Motor neuron (in vitro differentiated cells): Measurements from ENCODE around the gene ZMYND15. TPM values are rescaled to one million over a fixed set of nuclear protein-coding genes. Genes with fewer than 3 reads are reported as not detected.
"Not testable (repeated sequence)": the region's sequence is repeated elsewhere in the genome, so short reads cannot be mapped to it uniquely, and the experiment has no call there.

Experiments used
- ATAC-seq, 8 experiments: fragments of 200-7000 bp; cut with Tn5 transposase; replicated peaks in 6 of 8; 2 replicates each; pipeline ENCODE4 v1.8.0; 2021; ENCODE audit warnings: mild to moderate bottlenecking in 8 of 8, moderate library complexity in 8 of 8
- H3K27ac ChIP-seq, 2 donors: fragments of 250-450 bp; sonication (Bioruptor Pico); 2 replicates each; pipeline ENCODE4 v1.9.0; 2021; ENCODE audit warnings: antibody characterized with exemption in 2 of 2, mild to moderate bottlenecking in 2 of 2, moderate library complexity in 1 of 2
- H3K4me1 ChIP-seq, 2 donors: fragments of 250-450 bp; sonication (Bioruptor Pico); replicated peaks in 1 of 2; 2 replicates each; pipeline ENCODE4 v1.6.1; 2021; ENCODE audit warnings: antibody characterized with exemption in 2 of 2, mild to moderate bottlenecking in 2 of 2, moderate library complexity in 1 of 2
- H3K4me3 ChIP-seq, 5 donors: fragments of 250-450 bp; sonication (Bioruptor Pico); 2 replicates each; pipeline ENCODE4 v1.9.0; 2021; ENCODE audit warnings: antibody characterized with exemption in 5 of 5, mild to moderate bottlenecking in 5 of 5, moderate library complexity in 4 of 5
- WGBS, 10 experiments: fragments of 450-650 bp; shearing (Covaris generic); methylation state at CpG; one replicate each; pipeline ENCODE4 v1.0.0; 2022; 5-methylcytosine and 5-hydroxymethylcytosine counted together
- in situ Hi-C, 9 experiments: fragments of 400-800 bp; cut with MboI; loops; one replicate each; pipeline ENCODE4 v1.15.0; 2021; ENCODE audit warnings: low sequenced_read_pairs in 9 of 9, low pct_unique_long_range_greater_than_20kb in 2 of 9; ENCODE audit not compliant: unreplicated experiment in 9 of 9
- total RNA-seq, 8 experiments: library from RNA; unstranded; fragments of 300-600 nt; gene quantifications; 2 replicates each; pipeline versions ENCODE4 v1.2.3 to v1.2.4, GENCODE V29; 2022

Gene ZMYND15
- 1 to 10 TPM in 1 of 8 experiments, under 1 TPM in 6, not detected in 1; 0.14 to 1.1 (median 0.51) TPM for total RNA-seq

DNA sequence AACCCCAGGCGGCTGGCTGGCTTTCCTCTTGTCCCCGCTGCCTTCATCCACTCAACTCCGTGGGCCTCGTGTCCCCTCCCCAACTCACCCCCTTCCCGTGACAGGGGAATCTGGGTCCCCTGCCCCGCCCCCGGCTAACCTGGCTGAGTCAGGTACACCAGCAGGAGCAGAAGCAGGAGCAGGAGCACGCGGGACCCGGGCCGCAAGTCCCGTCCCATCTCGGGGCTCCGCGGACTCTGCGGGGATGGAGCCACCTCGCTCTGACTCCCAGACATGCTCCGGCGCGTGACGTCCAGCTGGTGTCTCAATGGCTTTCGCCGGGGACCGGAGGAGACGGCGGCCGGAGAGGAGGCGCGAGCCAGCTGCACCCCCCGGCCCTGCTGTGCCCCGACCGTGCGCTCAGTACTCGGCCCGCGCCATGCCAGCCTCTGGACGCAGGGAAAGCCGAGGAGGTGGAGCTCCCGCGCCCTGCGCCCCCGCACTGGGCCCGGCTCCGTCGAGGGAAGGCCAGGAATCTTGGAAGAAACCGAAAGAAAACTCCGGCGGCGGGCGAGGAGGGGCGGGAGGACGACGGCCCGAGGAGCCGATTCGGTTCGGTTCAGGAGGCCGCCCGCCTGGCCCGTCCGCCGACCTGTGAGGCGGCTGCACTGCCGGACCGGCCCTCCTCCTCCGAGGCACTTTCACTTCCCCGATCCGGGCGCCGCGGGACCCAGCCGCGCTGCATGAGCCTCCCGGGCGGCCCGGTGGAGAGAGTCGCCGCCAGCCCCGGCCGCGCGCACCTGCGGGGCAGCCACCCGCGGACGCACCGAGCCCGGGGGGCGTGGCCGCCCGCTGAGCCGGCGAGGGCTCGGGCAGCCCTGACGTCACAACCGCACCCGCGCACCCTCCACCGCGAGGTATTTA lies at the start of gene ZMYND15, which contains the start of gene CXCL16:
TSS of gene ZMYND15 (plus strand) at position 712 of the 903 bp plus-strand sequence. CDS start 716 bp downstream, outside the sequence.
TSS of gene CXCL16 (minus strand) at position 807 of the 903 bp plus-strand sequence. CDS start at position 218, 589 bp downstream.
- WGBS, 10 experiments: 0 to 1% (median 0%) methylated on average over 1 to 14 of the region's 100 CpGs; no CpG with 5 or more reads in 7 of the 10 experiments

DNA sequence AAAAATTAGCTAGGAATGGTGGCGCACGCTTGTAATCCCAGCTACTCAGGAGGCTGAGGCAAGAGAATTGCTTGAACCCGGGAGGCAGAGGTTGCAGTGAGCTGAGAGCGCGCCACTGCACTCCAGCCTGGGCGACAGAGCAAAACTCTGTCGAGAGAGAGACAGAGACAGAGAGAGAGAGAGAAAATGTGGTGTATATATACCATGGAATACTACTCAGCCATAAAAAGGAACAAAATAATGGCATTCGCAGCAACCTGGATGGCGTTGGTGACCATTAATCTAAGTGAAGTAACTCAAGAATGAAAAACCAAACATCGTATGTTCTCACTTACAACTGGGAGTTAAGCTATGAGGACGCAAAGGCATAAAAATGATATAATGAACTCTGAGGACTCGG lies 49.8 kb upstream of the ZMYND15 start:
- 71 to 100% (median 86%) methylated on average over 2 to 12 of the region's 12 CpGs for WGBS, 10 experiments
- in situ Hi-C loops, ATAC-seq: not testable (repeated sequence)

More for the DNA sequence above, at the start of gene ZMYND15, which contains the start of gene CXCL16:
- Histone ChIP-seq H3K27ac (no peak within 1 kb of the TSS), H3K4me3 (peak within 1 kb of the TSS; percentile 19 to 43 (median 39)), H3K4me1 (peaks cover 2 to 6% of the 10 kb centered on the region in 2 donors)
- in situ Hi-C loops: loop anchor here in 1 of 9 experiments (25.0 kb wide), 1 partner anchor 148 kb away; the partner anchor contains the start of gene C17orf107
- ATAC-seq: peak; percentile 69 to 91 (median 75)

DNA sequence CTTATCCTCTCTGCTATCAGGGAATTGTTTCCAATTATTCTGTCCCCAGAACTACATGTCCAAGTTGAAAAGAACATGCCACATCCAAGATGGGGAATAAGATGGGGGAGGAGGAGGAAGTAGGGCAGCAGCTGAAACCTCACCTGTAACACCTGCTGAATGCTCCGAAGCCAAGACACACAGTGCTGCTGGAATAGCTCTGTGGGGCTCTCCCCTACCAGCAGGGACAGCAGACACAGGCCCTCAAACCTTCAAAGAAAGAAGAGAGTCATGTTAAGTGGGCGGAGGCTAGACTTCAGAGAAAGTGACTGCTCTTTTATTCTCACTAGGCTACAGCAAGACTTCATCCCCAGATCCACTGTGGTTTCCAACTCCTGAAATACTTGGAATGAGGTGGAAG lies 48.9 kb upstream of the ZMYND15 start:
- no peaks in the 10 kb centered on the region for H3K4me1 ChIP-seq
- no peak for ATAC-seq
- H3K27ac ChIP-seq: no peak overlapping the region
- WGBS, 10 experiments: 80 to 100% (median 100%) methylated on average over 1 to 2 of the region's 2 CpGs; no CpG with 5 or more reads in 1 of the 10 experiments
- in situ Hi-C loops: no loop called here
- no peak overlapping the region for H3K4me3 ChIP-seq

More for the DNA sequence above, 49.8 kb upstream of the ZMYND15 start:
- H3K4me1 ChIP-seq, H3K4me3 ChIP-seq, H3K27ac ChIP-seq: not testable (repeated sequence)

DNA sequence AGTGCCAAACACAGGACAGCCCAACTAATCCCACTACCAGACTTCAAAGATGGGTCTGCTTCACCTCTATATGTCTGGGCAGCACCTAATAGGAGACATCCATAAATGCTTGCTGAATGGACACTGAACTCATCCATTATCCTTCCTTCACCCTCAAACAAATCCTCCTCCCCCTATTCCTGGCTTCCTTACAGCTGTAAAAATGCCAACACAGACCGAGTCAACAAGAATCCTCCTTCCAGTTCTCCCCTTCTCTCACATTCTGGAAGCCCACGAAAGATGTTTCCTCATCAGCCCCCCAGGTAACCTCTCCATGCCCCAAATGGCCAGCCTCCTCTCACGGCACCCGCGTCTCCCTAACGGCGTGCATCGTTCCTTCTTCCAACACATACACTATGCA lies 47.9 kb upstream of the ZMYND15 start:
- ATAC-seq: peak in 1 of 8 experiments; percentile 33
- in situ Hi-C loops: no loop called here
- WGBS, 10 experiments: 50 to 100% (median 94%) methylated on average over 1 to 8 of the region's 8 CpGs; no CpG with 5 or more reads in 2 of the 10 experiments
- Histone ChIP-seq H3K4me3 (no peak overlapping the region), H3K27ac (no peak overlapping the region), H3K4me1 (no peaks in the 10 kb centered on the region)

DNA sequence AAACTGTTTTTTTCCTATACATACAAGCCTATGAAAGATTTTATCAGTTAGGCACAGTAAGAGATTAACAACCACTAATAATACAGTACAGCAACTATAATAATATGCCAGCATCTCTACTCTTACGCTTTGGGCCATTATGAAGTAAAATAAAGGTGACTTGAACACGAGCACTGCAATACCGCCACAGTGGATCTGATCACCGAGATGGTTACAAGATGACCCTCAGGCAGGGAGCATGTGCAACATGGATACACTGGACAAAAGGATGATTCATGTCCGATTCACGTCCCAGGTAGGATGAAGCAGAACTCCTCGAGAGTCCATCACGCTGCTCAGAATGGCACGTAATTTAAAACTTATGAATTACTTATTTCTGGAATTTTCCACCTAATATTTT lies 46.2 kb upstream of the ZMYND15 start:
- Histone ChIP-seq H3K4me3 (no peak overlapping the region), H3K27ac (no peak overlapping the region), H3K4me1 (no peaks in the 10 kb centered on the region)
- in situ Hi-C loops: no loop called here
- ATAC-seq: no peak
- 80 to 94% (median 88%) methylated on average over 2 to 9 of the region's 9 CpGs; no CpG with 5 or more reads in 2 of the 10 experiments for WGBS, 10 experiments

DNA sequence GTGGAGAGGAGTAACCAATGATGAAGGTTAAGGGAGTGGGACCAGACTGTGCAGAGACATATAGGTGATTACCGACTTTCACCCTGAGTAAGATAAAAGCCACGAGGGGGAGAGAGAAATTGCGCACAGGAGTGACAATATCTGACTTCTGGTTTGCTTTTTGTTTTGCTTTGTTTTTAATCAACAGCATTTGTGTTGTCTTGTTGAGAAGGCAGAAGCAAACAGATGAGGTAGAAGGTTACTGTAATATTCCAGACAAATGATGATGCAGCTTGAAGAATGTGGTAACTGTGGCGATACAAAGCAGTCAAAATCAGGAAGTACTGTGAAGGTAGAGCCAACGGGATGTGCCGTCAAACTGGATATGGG lies 43.2 kb upstream of the ZMYND15 start:
- H3K4me3 ChIP-seq: no peak overlapping the region
- in situ Hi-C loops: no loop called here
- 79 to 100% (median 97%) methylated on average over 2 to 6 of the region's 6 CpGs for WGBS, 10 experiments
- H3K27ac ChIP-seq: no peak overlapping the region
- no peaks in the 10 kb centered on the region for H3K4me1 ChIP-seq
- ATAC-seq: no peak

DNA sequence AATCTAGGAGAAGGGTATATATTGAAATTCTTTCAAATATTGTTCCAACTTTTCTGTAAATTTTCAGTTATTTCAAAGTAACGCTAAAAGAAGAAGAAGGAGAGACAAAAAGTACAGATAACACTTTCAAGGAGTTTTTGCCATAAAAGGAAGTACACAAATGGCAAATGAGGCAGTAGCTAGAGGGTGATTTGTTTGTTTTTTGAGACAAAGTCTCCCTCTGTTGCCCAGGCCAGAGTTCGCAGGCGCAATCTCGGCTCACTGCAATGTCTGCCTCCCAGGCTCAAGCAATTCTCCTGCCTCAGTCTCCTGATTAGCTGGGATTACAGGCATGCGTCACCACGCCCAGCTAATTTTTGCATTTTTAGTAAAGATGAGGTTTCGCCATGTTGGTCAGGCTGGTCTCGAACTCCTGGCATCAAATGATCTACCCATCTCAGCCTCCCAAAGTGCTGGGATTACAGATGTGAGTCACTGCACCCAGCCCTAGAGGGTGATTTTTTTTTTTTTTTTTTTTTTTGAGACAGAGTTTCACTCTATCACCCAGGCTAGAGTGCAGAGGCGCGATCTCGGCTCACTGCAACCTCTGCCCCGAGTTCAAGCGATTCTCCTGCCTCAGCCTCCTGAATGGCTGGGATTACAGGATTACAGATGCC lies 40.1 kb upstream of the ZMYND15 start:
- WGBS, 10 experiments: 44 to 100% (median 79%) methylated on average over 2 to 6 of the region's 13 CpGs; no CpG with 5 or more reads in 1 of the 10 experiments
- H3K4me3 ChIP-seq, H3K27ac ChIP-seq: not testable (repeated sequence)
- peak in 1 of 8 experiments; percentile 20 for ATAC-seq
- in situ Hi-C loops: loop anchor here in 1 of 9 experiments (25.0 kb wide), 1 partner anchor 188 kb away; the partner anchor contains the start of gene C17orf107
- peaks cover 8 to 11% of the 10 kb centered on the region in 2 donors for H3K4me1 ChIP-seq

- peaks cover 10 to 11% of the 10 kb centered on the region in 2 donors for H3K4me1 ChIP-seq
- 33 to 100% (median 94%) methylated on average over 1 of the region's 1 CpG; no CpG with 5 or more reads in 6 of the 10 experiments for WGBS, 10 experiments
- in situ Hi-C loops: loop anchor here in 1 of 9 experiments (25.0 kb wide), 1 partner anchor 186 kb away; the partner anchor contains the start of gene C17orf107
- no peak for ATAC-seq
- H3K27ac ChIP-seq: no peak overlapping the region
- H3K4me3 ChIP-seq: no peak overlapping the region
Measured at GRCh38 chr17:4701116-4701515, 38.5 kb upstream of the ZMYND15 start.

DNA sequence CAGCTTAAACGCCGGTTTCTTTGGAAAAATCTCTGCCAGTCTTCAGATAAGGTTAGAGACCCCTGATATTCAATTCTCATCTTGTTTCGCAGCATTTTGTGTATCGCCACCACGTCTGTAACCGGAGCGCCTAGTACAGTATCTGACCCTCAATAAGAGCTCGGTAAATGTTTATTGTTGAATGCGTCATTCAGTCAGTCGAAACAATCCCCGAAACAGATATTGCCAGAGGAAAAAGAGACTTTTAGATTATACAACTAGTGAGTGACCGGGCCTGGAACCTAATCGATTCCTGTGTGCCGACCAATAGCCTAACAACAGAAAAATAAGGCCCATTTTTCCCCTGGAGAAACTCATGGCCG lies 36.3 kb upstream of the ZMYND15 start:
- H3K4me3 ChIP-seq: peak overlapping the region; percentile 65 to 97 (median 79)
- H3K4me1 ChIP-seq: peaks cover 10 to 11% of the 10 kb centered on the region in 2 donors
- in situ Hi-C loops: loop anchor here in 1 of 9 experiments (25.0 kb wide), 1 partner anchor 184 kb away; the partner anchor contains the start of gene C17orf107
- 0 to 8% (median 0%) methylated on average over 2 to 15 of the region's 15 CpGs; no CpG with 5 or more reads in 1 of the 10 experiments for WGBS, 10 experiments
- ATAC-seq: peak in 1 of 8 experiments; percentile 4
- H3K27ac ChIP-seq: peak overlapping the region; percentile 74 to 95

- not testable (repeated sequence) for ATAC-seq
- Histone ChIP-seq H3K27ac (peak overlapping the region; percentile 81 to 95), H3K4me1 (peaks cover 10 to 11% of the 10 kb centered on the region in 2 donors), H3K4me3 (peak overlapping the region; percentile 65 to 97 (median 79))
- WGBS, 10 experiments: 24 to 95% (median 60%) methylated on average over 1 to 9 of the region's 14 CpGs; no CpG with 5 or more reads in 2 of the 10 experiments
- in situ Hi-C loops: loop anchor here in 1 of 9 experiments (25.0 kb wide), 1 partner anchor 183 kb away; the partner anchor contains the start of gene C17orf107
Measured at GRCh38 chr17:4704574-4704907, 35.1 kb upstream of the ZMYND15 start.

DNA sequence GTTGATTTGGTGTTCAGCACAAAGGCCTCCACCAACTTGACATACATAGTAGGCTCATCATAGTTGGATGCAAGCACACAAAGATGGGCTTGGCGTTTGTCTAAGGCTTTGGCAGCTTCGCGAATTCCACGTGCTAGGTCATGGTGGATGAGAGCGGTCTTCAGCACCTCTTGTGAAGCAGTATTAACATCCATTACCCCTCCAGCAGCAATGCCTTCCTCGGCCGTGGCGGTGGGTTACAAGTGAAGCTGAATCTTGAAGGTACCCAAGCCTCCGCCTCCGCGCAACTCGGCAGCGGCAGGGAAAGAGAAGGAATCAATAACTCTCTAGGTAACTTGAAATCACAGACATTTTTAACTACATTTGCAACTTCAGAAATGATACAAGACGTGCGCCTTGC lies 34.6 kb upstream of the ZMYND15 start:
- ATAC-seq: no peak
- no peak overlapping the region for H3K4me3 ChIP-seq
- in situ Hi-C loops: loop anchor here in 1 of 9 experiments (25.0 kb wide), 1 partner anchor 182 kb away; the partner anchor contains the start of gene C17orf107
- H3K4me1 ChIP-seq: peaks cover 10 to 11% of the 10 kb centered on the region in 2 donors
- no peak overlapping the region for H3K27ac ChIP-seq
- WGBS, 10 experiments: 90 to 100% (median 94%) methylated on average over 1 to 15 of the region's 15 CpGs; no CpG with 5 or more reads in 2 of the 10 experiments

- Histone ChIP-seq H3K27ac (no peak overlapping the region), H3K4me1 (peaks cover 10 to 11% of the 10 kb centered on the region in 2 donors), H3K4me3 (no peak overlapping the region)
- in situ Hi-C loops: loop anchor here in 1 of 9 experiments (25.0 kb wide), 1 partner anchor 181 kb away; the partner anchor contains the start of gene C17orf107
- WGBS, 10 experiments: 37 to 91% (median 77%) methylated on average over 2 to 7 of the region's 7 CpGs; no CpG with 5 or more reads in 1 of the 10 experiments
- no peak for ATAC-seq
Measured at GRCh38 chr17:4706121-4706520, 33.5 kb upstream of the ZMYND15 start.
